ENCODE measurements around the gene ISLR.

ISLR gene

DNA sequence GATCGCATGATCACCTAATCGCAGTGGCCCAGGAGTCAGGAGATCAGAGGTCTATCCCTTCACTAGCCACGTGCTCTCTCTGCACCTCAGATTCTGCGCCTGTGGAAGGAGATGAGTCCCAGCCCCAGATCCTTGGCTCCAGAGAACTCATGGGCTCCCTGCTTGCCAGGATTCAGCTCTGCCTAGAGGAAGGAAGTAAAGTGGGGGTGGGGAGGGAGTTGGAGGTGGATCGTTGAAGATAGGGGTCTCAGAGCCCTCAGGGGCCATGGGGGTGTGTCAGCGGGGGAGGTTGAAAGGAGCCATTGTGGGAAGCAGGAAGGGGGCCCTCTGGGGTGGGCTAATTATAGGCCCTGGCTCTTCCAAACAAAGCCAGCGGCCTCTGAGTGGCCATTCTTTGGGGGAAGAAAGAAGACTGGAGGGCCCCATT, 40.4 kb downstream of the ISLR start:
- no peak for DNase-seq (ENCODE audit: low spot score)

DNA sequence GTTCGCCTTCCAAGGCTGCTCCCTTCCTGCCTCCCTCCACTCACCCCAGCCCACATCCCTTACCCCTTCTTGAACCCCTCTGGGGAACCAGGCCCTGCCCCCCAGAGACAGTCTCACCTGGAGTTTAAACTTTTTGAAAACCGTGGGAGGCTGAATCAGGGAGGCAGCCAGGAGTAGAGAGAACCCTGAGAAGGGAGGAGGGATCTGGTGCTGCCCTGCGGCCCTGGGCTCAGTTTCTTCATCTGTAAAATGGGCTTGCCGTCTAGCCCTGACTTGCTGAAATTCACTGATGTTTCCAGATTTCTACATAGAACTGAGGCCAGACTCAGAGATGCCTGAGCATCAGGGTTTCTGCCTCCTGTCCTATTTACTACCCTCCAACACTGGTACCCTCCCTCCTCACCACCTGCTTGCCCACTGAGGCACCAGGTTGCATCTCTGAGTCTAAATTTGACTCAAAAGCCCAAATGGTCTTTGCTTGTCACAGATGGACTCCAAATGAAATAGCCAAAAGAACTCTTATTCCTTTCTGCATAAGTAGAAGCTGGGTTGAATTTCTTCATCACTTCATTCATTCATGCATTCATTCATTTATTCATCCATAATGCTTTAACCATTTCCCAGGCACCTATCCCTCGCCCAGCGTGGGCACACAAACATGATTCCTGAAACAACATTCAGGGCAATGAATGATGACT, 41.0 kb downstream of the ISLR start:
- DNase-seq (ENCODE audit: low spot score) = no peak

DNA sequence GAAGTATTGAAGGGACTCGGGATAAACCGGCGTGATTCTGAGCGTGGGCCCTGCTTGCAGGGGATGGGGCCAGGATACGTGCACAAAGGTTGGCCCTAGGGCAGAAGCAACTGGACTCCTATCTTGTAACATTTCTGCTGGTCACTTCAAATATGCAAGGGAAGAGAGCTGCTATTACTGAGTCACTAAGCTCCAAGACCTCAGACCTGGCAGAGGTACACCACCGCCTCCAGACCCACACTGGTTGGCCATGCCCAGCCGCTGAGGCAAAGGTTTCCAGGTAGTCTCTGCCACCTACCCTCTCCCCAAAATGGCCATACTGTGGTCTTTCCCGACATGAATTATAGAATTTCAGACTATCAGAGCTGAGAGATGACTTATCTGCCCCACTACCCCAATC, 42.4 kb downstream of the ISLR start:
- no peak for DNase-seq (ENCODE audit: low spot score)

DNA sequence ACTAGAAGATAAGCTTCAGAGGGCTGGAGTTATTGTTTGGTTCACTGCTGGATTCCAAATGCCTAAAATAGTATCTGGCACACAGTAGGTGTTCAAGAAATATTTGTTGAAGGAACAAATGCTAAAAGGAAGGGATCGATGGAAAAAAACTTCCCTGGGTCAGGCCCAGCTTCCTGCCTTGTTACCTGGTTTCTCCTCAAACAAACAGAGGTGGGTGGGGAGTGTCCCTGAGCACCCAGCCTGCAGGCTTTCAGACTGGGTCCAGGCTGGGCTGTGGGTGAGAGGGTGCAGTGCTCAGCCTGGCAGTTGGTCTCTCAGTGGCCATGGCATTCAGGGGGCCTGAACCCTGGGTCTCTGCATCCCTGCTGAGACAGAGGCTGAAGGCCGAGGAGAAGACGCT, 43.4 kb downstream of the ISLR start:
- DNase-seq (ENCODE audit: low spot score) = no peak

DNA sequence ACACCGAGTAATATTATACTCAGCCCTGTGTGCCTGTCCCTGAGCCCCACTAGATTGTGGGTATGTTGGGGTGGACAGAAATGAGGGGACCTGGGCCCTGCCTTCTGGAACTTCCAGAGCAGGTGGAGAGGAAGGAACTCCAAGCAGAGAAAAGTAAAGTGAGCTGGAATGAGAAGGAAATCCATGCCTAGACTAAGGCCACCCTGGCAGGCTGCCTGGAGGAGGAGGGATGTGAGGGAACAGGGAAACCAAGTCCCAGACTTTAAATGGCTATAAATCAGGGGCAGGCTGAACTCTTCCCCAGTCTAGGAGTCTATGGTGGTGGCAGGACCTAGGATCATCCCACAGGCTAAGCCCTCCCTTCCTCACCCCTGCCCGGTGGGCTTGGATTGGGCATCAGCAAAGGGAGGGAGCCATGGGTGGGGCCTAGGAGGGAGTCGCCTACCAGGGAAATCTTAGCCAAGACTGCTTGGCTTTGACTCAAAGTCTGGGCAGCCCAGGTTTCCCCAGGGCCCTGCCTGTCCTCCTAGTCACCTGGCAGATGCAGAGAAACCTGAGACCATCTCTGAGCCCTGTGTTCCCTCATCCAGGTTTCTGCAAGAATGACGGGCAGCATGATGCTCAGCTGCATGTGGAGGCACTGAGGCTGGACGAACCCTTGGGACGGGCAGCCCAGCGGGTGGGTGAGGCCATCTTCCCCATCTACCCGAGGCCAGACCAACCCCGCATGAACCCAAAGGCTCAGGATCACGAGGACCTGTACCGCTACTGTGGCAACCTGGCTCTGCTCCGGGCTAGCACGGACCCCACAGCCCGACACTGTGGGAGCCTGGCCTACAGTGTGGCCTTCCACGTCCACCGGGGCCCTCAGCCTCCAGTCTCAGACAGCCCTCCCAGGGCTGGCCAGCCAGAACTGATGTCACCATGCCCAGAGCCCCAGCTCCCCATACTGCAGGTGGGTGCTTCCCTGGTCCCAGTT, 44.7 kb downstream of the ISLR start:
- DNase-seq (ENCODE audit: low spot score) = no peak

DNA sequence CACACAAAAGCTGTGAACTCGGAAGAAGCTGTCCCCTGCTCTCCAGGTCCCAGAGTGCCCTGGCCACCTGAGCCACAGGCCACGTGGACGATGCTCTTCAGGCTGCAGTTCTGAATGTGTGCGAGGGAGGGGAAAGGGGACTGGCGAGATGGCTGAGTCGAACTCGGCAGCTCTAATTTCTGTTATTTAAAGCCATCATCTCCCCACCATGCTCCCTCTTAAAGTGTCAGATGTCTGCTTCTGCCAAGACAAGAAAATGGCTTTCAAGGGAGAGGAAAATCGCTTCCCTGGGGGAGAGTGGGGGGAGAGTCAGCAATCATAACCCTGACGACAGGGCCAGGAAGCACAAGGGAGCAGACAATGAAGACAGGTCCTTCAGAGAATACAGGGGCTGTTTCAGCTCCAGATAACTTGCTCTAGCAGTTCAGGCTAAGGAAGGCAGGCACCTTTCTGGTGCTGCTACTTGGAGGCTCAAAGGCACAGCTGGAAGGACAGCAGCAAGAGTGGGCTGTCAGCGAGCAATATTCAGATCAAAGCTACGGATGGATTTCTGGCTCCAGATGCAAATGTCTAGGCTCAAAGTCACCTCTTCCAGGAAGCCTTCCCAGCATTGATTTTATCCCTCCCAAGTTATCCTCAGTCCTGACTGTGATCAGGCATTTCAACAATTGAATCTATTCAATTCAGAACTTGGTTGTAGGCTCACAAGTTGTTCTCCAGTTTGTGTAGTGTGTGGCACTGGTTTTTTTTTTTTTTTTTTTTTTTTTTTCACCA, 47.2 kb downstream of the ISLR start:
- DNase-seq (ENCODE audit: low spot score) = no peak

DNA sequence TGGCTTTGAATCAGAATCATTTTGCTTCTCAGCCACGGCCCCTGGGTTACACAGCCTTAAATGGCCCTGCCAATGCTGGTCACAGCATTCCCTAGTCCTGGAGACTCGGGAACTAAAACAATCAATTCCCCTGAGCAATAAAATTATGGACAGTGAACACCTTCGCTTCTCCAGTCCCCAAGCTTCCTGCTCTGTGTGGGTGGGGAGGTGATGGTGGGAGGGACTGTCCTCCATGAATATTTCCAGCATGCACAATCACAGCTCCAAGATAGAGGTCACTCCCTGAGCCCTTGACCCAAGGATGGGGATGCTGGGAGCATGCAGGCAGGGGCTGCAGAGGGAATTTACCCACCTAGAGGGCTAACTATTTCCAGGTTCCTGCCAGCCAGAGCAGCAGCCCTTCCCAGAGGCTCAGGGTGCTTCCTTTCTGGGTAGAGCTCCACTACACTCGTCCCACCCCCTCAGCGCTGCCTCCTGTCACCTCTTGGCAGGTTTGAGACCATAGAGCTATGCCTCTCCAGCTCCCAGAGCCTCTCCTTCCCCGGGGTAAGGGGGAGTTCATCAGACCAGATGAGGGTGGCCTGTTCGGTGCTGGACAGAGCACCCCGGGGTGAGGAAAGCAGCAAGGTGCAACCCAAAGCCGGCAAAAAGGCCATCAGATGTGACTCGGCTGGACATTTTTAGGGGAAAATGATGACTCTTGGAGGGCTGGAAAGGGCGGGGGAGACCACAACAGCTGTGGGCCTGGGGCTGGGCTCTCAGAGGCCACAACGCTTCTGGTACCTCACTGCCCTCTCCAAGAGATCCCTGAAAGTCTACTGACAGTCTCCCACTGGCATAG, 48.1 kb downstream of the ISLR start:
- DNase-seq (ENCODE audit: low spot score) = no peak

DNA sequence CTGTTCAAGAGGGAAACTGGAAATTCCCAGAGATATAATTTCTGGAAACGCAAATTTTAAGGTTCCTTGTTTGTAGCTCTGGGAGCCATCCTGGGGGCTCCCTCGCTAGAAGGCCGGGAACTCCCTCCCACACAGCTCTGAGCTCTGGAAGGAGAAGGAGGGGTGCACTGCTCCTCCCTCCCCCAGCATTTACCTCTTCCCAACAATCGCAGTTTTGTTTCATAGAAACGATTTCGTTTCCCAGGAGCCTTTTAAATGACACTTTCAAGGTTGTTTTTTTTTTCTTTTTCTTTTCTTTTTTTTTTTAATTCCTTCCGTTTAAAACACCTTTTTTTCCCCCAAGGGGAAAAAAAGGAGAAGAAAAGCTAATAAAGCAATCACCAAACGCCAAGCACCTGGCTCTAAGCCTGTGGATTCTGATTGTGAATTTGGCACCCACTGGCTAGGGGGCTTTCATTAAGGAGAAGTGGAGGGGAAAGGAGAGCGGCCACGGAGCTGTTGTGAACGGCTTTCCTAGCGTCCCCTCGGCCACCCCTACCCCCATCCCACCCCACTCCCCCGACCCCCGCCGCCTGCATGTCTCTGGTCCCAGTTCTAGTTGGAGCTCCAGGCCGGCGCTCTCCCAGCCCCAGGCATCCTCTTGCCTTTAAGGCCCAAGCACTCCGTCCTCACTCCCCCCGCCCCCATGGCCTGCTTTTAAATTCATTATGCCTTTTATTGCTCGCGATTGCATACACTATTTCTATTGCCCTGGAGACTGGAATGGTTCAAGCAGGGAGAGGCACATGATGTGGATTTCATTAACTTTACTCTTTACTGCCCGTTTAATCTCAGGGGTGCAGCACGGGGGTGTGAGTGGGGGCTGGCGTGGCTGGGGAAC, 49.0 kb downstream of the ISLR start:
- no peak for DNase-seq (ENCODE audit: low spot score)

DNA sequence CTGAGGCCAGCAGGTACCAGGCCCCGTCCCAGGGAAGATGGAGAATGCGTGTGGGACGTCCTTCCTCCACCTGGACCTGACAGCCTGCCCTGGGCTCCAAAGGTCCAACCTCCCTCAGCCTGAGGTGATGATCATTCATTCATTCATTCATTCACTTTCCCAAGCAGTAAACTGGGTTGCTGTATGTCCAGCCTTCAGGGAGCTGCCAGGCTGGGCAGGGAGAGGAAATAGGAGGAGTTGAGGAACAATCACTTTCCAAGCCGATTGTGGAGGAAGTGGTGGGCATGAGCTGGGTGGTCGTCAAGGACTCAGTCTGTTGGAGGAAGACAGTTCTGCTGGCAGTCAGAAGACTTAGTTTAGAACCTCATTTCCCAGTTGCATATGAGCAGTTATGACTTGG, 52.4 kb downstream of the ISLR start:
- DNase-seq (ENCODE audit: low spot score) = no peak

Measured in cerebellar cortex (tissue), 1 donor.